WERI-Rb-1 (cell line): ENCODE data around the gene PGR.

Experiments used
- DNase-seq: peaks from one replicate; pipeline ENCODE4 v3.0.0-alpha.2; 2020
- H3K27ac ChIP-seq: fragments of 250-450 bp; sonication (Bioruptor Pico); 2 replicates; pipeline ENCODE4 v1.5.1; 2020; ENCODE audit warnings: mild to moderate bottlenecking, moderate library complexity
- H3K27me3 ChIP-seq: fragments of 250-450 bp; sonication (Bioruptor Pico); 2 replicates; pipeline ENCODE4 v1.5.1; 2021; ENCODE audit warnings: mild to moderate bottlenecking, low read depth, moderate library complexity; ENCODE audit not compliant: insufficient read depth, severe bottlenecking
- H3K36me3 ChIP-seq: fragments of 250-450 bp; sonication (Bioruptor Pico); 2 replicates; pipeline ENCODE4 v1.5.1; 2020; ENCODE audit warnings: mild to moderate bottlenecking, moderate library complexity
- H3K4me3 ChIP-seq: 2 replicates; pipeline ENCODE4 v1.5.1; 2011; ENCODE audit warnings: low read depth, mild to moderate bottlenecking, control low read depth, low read length
- H3K9me3 ChIP-seq: fragments of 250-450 bp; sonication (Bioruptor Pico); 2 replicates; pipeline ENCODE4 v1.5.1; 2021; ENCODE audit warnings: mild to moderate bottlenecking, moderate library complexity; ENCODE audit not compliant: severe bottlenecking
- CTCF ChIP-seq: IDR thresholded peaks from 2 replicates; pipeline ENCODE4 v1.5.1; 2011; ENCODE audit warnings: low read depth, mild to moderate bottlenecking, control low read depth, inconsistent platforms, low read length

The PGR gene

GRCh38 chr11:101096036-101096704, 33.4 kb downstream of the PGR start:
- DNase-seq, result no peak
- Histone ChIP-seq H3K27ac (no peak overlapping the region), H3K4me3 (no peak overlapping the region), H3K36me3 (no peaks in the 10 kb centered on the region), H3K27me3 (peaks cover 2% of the 10 kb centered on the region), H3K9me3 (no peaks in the 10 kb centered on the region)
- TF ChIP-seq CTCF, result no peak

DNA sequence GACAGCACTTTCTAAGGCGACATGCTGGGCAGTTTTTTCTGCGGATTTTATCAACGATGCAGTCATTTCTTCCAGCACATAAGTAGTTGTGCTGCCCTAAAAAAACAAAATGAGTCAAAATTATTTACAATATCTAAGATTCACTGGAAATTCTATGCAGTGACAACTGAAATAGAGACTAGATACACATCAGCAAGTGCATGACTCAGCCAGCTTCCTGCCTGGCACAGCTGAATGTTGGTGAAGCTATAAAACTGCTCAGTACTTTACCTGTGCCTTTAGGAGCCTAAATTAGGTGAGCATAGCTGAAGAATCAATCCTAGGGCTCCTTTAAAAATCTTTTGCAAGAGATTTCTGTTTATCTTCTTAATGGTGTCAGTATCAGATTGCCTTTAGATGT, 37.8 kb downstream of the PGR start:
- TF ChIP-seq CTCF, result no peak
- no peak overlapping the region for H3K4me3 ChIP-seq
- no peaks in the 10 kb centered on the region for H3K9me3 ChIP-seq
- no peak for DNase-seq
- no peak overlapping the region for H3K27ac ChIP-seq
- peaks cover 5% of the 10 kb centered on the region for H3K27me3 ChIP-seq
- H3K36me3 ChIP-seq, result no peaks in the 10 kb centered on the region

DNA sequence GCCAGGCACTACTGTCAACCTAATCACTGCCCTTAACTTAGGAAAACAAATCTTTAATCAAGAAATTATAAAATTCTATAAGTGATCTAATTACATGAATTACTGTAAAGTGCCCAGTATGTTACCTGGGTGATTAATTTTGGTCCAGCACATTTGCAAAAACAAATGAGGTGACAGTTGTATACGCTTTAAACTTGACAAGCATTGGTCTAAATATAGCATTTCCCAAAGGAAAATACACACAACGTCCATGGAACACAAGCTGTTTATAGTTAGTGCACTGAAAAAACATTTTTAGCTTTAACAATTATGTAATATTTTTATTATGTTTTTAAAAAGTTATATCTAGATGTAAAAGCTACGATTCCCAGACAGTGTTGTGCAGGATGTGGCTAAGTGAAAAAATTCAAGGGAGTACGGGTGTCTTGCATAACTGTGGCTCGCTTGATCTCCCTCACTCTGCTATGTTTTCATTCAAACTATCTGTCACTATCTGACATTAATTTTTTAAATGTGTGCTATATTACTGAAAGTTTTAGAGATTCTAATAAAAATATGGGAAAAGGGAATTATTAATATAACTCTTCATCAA, 38.8 kb downstream of the PGR start:
- H3K27me3 ChIP-seq, result peaks cover 5% of the 10 kb centered on the region
- H3K9me3 ChIP-seq, result no peaks in the 10 kb centered on the region
- H3K36me3 ChIP-seq, result no peaks in the 10 kb centered on the region
- no peak overlapping the region for H3K27ac ChIP-seq
- no peak for TF ChIP-seq CTCF
- DNase-seq, result no peak
- H3K4me3 ChIP-seq, result no peak overlapping the region

DNA sequence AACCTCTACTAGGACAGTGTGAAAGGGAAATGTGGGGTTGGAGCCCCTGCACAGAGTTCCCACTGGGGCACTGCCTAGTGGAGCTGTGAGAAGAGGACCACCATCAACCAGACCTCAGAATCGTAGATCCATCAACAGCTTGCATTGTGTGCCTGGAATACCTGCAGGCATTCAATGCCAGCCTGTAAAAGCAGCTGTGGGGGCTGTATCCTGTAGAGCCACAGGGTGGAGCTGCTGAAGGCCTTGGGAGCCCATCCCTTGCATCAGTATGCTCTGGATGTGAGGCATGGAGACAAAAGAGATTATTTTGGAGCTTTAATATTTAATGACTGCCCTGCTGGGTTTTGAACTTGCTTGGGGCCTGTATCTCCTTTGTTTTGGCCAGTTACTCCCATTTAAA, 46.3 kb downstream of the PGR start:
- H3K36me3 ChIP-seq, result no peaks in the 10 kb centered on the region
- H3K27ac ChIP-seq, result no peak overlapping the region
- H3K27me3 ChIP-seq, result no peaks in the 10 kb centered on the region
- no peak overlapping the region for H3K4me3 ChIP-seq
- peak; percentile 42 for TF ChIP-seq CTCF
- DNase-seq, result peak; percentile 11
- H3K9me3 ChIP-seq, result no peaks in the 10 kb centered on the region

DNA sequence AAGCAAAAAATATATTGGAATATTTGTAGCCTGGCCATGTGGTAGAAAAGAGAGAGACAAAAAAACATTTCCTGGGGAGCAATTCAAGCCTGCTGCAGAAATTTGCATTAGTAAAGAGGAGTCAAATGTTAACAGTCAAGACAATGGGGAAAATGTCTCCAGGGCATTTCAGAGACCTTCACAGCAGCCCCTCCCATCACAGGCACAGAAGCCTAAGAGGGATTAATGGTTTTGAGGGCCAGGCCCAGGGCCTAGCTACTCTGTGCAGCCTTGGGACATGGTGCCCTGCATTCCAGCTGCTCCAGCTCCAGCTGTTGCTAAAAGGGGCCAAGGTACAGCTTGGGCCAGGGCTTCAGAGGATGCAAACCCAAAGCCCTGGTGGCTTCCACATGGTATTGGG, 46.8 kb downstream of the PGR start:
- Histone ChIP-seq H3K4me3 (no peak overlapping the region), H3K27me3 (no peaks in the 10 kb centered on the region), H3K36me3 (no peaks in the 10 kb centered on the region), H3K27ac (no peak overlapping the region), H3K9me3 (no peaks in the 10 kb centered on the region)
- DNase-seq, result no peak
- TF ChIP-seq CTCF, result no peak

- Histone ChIP-seq H3K27me3 (no peaks in the 10 kb centered on the region), H3K27ac (no peak overlapping the region), H3K36me3 (no peaks in the 10 kb centered on the region), H3K4me3 (no peak overlapping the region), H3K9me3 (no peaks in the 10 kb centered on the region)
- no peak for DNase-seq
- TF ChIP-seq CTCF, result no peak
Measured at GRCh38 chr11:101063706-101064105, 65.9 kb downstream of the PGR start.
